H1 (cell line): ENCODE data around the gene PRDX5. TPM values are rescaled to one million over a fixed set of nuclear protein-coding genes. Genes with fewer than 3 reads are reported as not detected.

Experiments used
- CHD7 ChIP-seq: fragments of 300-600 bp; sonication (generic); IDR thresholded peaks from 2 replicates; pipeline ENCODE4 v1.7.1; 2012; ENCODE audit warnings: low read length, moderate library complexity, mild to moderate bottlenecking, inconsistent platforms; ENCODE audit not compliant: insufficient replicate concordance
- E2F6 ChIP-seq: IDR thresholded peaks from 2 replicates; pipeline ENCODE4 v1.6.1; 2012; ENCODE audit warnings: inconsistent platforms
- EP300 ChIP-seq, 2 experiments: IDR thresholded peaks; 1 replicate in 1 of 2; 2 replicates in 1 of 2; pipeline ENCODE4 v1.6.1; 2011 to 2012; ENCODE audit warnings: low read depth in 2 of 2, low read length in 2 of 2, mild to moderate bottlenecking in 2 of 2, borderline replicate concordance in 1 of 2, inconsistent platforms in 1 of 2, moderate library complexity in 1 of 2
- HDAC6 ChIP-seq: IDR thresholded peaks from one replicate; pipeline ENCODE4 v1.7.1; 2012; ENCODE audit warnings: low read depth, mild to moderate bottlenecking, inconsistent platforms, low read length, moderate library complexity
- JUN ChIP-seq: IDR thresholded peaks from 2 replicates; pipeline ENCODE4 v1.6.1; 2011; ENCODE audit warnings: low read depth, mild to moderate bottlenecking, improper control_type of control experiment, low read length
- NANOG ChIP-seq: IDR thresholded peaks from 2 replicates; pipeline ENCODE4 v1.6.1; 2011; ENCODE audit warnings: low read length, low read depth, mild to moderate bottlenecking, inconsistent platforms; ENCODE audit not compliant: insufficient read depth, poor library complexity, severe bottlenecking
- NRF1 ChIP-seq: IDR thresholded peaks from 2 replicates; pipeline ENCODE4 v1.6.1; 2011; ENCODE audit warnings: mild to moderate bottlenecking, low read depth, low read length, improper control_type of control experiment
- SRF ChIP-seq: IDR thresholded peaks from 2 replicates; pipeline ENCODE4 v1.6.1; 2011; ENCODE audit warnings: mild to moderate bottlenecking, low read depth, low read length, moderate library complexity
- TEAD4 ChIP-seq: IDR thresholded peaks from 2 replicates; pipeline ENCODE4 v1.6.1; 2012; ENCODE audit warnings: low read depth, low read length, inconsistent platforms, mixed read lengths
- polyA plus RNA-seq, 7 experiments: library from polyadenylated mRNA; depleted of rRNA in 3 of 7; stranded (reverse) in 5 of 7; unstranded in 2 of 7; fragments of >200 nt in 5 of 7; fragments of 200-250 nt in 2 of 7; gene quantifications; 1 replicate in 5 of 7; 2 replicates in 1 of 7; 4 replicates in 1 of 7; pipeline versions ENCODE4 v1.2.1 to v1.2.3, GENCODE V29; 2011 to 2013; ENCODE audit warnings: missing spikeins in 2 of 7, mixed read lengths in 2 of 7
- total RNA-seq: library from RNA; stranded (reverse); fragmentation: NEBNext Ultra II Directional; extraction: Animal tissue kit (Norgen Biotek cat#: 25700); gene quantifications from 2 replicates; pipeline ENCODE4 v1.2.1, GENCODE V29; 2021

The PRDX5 gene
- total and polyA plus RNA-seq, 2 of the 8 experiments (the other 6 are each of a cell fraction or from before 2014, with no cell fraction given): 201 to 582 TPM

- TF ChIP-seq CHD7: no peak
- no peak for TF ChIP-seq TEAD4
- TF ChIP-seq EP300 (IDR thresholded peaks at IDR 0.05; ENCODE audit: borderline replicate concordance in 1 of 2, low read depth in 2 of 2, low read length in 2 of 2): no peak
- TF ChIP-seq HDAC6: no peak
- no peak for TF ChIP-seq NRF1
- no peak for TF ChIP-seq E2F6
- no peak for TF ChIP-seq SRF
- TF ChIP-seq JUN: no peak
- no peak for TF ChIP-seq NANOG
These were observed 40.6 kb downstream of the PRDX5 start (continued) for GRCh38 chr11:64358536-64358906.
